ENCODE data around the gene KIAA1671.

GRCh38 chr22:24977370-24978221 lies 25.1 kb downstream of the KIAA1671 start:
- no peak for TF ChIP-seq SMC3 (IDR thresholded peaks at IDR 0.05; ENCODE audit: low read depth, low read length)
- TF ChIP-seq MXI1 (IDR thresholded peaks at IDR 0.05; ENCODE audit: low read depth, low read length) = no peak
- TF ChIP-seq CTCF (IDR thresholded peaks at IDR 0.05) = no peak
- TF ChIP-seq SIN3A (IDR thresholded peaks at IDR 0.05; ENCODE audit: borderline replicate concordance, low read depth, low read length) = no peak
- TF ChIP-seq ZBTB33 (IDR thresholded peaks at IDR 0.05; ENCODE audit: borderline replicate concordance, low read depth) = no peak
- TF ChIP-seq JUND (IDR thresholded peaks at IDR 0.05) = no peak
- no peak for TF ChIP-seq RAD21 (IDR thresholded peaks at IDR 0.05; ENCODE audit: low read length)
- TF ChIP-seq NFIC (IDR thresholded peaks at IDR 0.05; ENCODE audit: borderline replicate concordance) = no peak
- TF ChIP-seq MAX (IDR thresholded peaks at IDR 0.05; ENCODE audit: low read depth) = no peak
- no peak for TF ChIP-seq POLR2AphosphoS5 (IDR thresholded peaks at IDR 0.05; ENCODE audit: low read depth, low read length)
- no peak for TF ChIP-seq EZH2phosphoT487 (IDR thresholded peaks at IDR 0.05; ENCODE audit: borderline replicate concordance, low read depth)
- no peak for TF ChIP-seq USF2 (IDR thresholded peaks at IDR 0.05; ENCODE audit: borderline replicate concordance, low read depth, low read length)
- TF ChIP-seq PBX3 (IDR thresholded peaks at IDR 0.05) = no peak
